ENCODE measurements around the gene SMAGP. TPM values are rescaled to one million over a fixed set of nuclear protein-coding genes. Genes with fewer than 3 reads are reported as not detected.

SMAGP gene
- total and polyA plus RNA-seq, 2 of the 13 experiments (the other 11 are each of a cell fraction or from before 2014, with no cell fraction given) = 9.2 TPM

- no peak for TF ChIP-seq ZMYM2 (CRISPR knock-in tag; IDR thresholded peaks at IDR 0.05)
- TF ChIP-seq ZNF547 (CRISPR knock-in tag; IDR thresholded peaks at IDR 0.05) = no peak
- no peak for TF ChIP-seq RFX1 (IDR thresholded peaks at IDR 0.05)
- no peak for TF ChIP-seq MATR3 (CRISPR knock-in tag; IDR thresholded peaks at IDR 0.05)
- TF ChIP-seq ZFP36L2 (CRISPR knock-in tag; IDR thresholded peaks at IDR 0.05) = no peak
These were observed 45.0 kb downstream of the SMAGP start (continued) for GRCh38 chr12:51225234-51225633.

GRCh38 chr12:51224625-51225024 is 45.6 kb downstream of the SMAGP start:
- intact Hi-C loops (cut with micrococcal nuclease; ENCODE audit: unreplicated experiment) = no loop called here
- no peak overlapping the region for H2AFZ ChIP-seq (ENCODE audit: low read length)
- no peaks in the 10 kb centered on the region for H3K79me2 ChIP-seq (ENCODE audit: insufficient read depth, low read length)
- ATAC-seq = no peak
- H3K4me2 ChIP-seq (ENCODE audit: low read depth, low read length) = no peak overlapping the region
- H3K9ac ChIP-seq (ENCODE audit: insufficient read depth, low read depth, low read length) = no peak overlapping the region
- H3K36me3 ChIP-seq (replicated peaks in 1 of 2; ENCODE audit: control insufficient read depth in 1 of 2, insufficient read depth in 2 of 2, low read length in 2 of 2) = no peaks in the 10 kb centered on the region
- H3K4me1 ChIP-seq (ENCODE audit: insufficient read depth, low read length) = peaks cover 13% of the 10 kb centered on the region
- no peak for DNase-seq (ENCODE audit: low spot score)
- POLR2A ChIA-PET = no interaction called here
- in situ Hi-C loops (cut with HindIII; ENCODE audit: extremely low pct_ligation_motif_present, low pct_unique_long_range_greater_than_20kb) = no loop called here
- FAIRE-seq = no peak
- no peak for TF ChIP-seq ZNF138 (CRISPR knock-in tag; IDR thresholded peaks at IDR 0.05; ENCODE audit: low read depth)
- TF ChIP-seq ZNF891 (CRISPR knock-in tag; IDR thresholded peaks at IDR 0.05) = no peak
- no peak for TF ChIP-seq MZF1 (CRISPR knock-in tag; IDR thresholded peaks at IDR 0.05; ENCODE audit: borderline replicate concordance)
- no peak for TF ChIP-seq TBL1XR1 (IDR thresholded peaks at IDR 0.05; ENCODE audit: borderline replicate concordance, low read length, partially characterized antibody)
- TF ChIP-seq SOX13 (IDR thresholded peaks at IDR 0.05) = no peak
- TF ChIP-seq SOX13 (CRISPR knock-in tag; conservative IDR thresholded peaks at IDR 0.05 in 1 of 2, IDR thresholded peaks at IDR 0.05 in 1 of 2) = no peak
- TF ChIP-seq BCL6 (CRISPR knock-in tag; IDR thresholded peaks at IDR 0.05) = no peak
- TF ChIP-seq ZNF597 (CRISPR knock-in tag; IDR thresholded peaks at IDR 0.05) = no peak
- no peak for TF ChIP-seq ZNF136 (CRISPR knock-in tag; IDR thresholded peaks at IDR 0.05; ENCODE audit: low read depth)
- no peak for TF ChIP-seq ZSCAN12 (CRISPR knock-in tag; IDR thresholded peaks at IDR 0.05)
- H4K20me1 ChIP-seq (ENCODE audit: insufficient read depth, low read length) = no peaks in the 10 kb centered on the region
- CTCF ChIA-PET (ENCODE audit: low intra/inter-chr PET ratio, low total read pairs) = no interaction called here
- no peaks in the 10 kb centered on the region for H3K9me3 ChIP-seq (ENCODE audit: low read length)
- H3K27me3 ChIP-seq (ENCODE audit: control insufficient read depth in 1 of 2, insufficient read depth in 2 of 2, low read length in 2 of 2) = no peaks in the 10 kb centered on the region
- H3K27ac ChIP-seq (ENCODE audit: extremely low read length, insufficient read depth, low read length) = no peak overlapping the region
- H3K4me3 ChIP-seq (replicated peaks in 1 of 3; ENCODE audit: insufficient read depth in 1 of 3, low read depth in 2 of 3, low read length in 3 of 3) = no peak overlapping the region
- BruUV-seq (replicated peaks) = no TSS peak
- 62% methylated on average over 3 of the region's 3 CpGs for WGBS (ENCODE audit: low lambda C conversion rate)

Data from HepG2 (cell line).